ENCODE data around the gene ELOA.
"Not testable (repeated sequence)": the region's sequence is repeated elsewhere in the genome, so short reads cannot be mapped to it uniquely, and the experiment has no call there.

The ELOA gene

DNA sequence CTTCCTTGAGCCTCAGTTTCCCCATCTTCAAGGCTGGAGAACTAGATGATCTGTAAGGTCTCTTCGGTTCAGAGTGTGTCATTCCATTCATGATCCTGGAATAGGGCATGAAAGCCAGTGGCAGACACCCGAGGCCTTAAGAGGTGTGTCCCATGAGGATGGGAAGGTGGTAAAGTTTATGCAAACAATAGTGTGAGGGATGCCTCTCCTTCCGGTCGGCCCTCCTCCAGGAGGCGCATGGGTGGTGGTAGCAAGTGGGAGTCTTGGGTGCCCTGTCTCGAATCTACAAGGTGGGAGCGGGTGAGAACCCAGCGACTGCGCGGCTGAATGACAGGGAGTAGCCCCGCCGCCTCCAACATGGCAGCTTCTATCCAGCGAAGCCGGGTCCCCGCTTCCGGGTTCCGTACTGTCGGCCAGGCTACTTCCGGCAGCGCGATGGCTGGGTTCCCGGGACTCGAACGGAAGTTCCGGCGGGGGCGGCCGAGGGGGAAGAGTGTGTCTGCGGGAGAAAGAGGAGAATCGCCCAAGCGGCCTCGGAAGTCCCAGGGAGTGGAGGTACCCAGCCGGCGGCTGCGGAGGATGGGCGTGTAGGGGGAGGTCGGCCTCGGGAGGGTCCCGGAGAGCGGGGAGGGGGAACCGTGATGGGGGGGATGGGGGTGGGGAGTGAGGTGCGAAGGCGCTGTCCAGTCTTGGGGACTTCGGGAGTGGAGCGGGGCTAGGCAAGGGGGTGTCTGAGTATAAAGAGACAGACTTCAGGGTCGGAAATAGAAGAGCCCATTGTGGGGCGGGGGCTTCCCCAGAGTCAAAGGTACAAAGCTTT lies 47.6 kb downstream of the ELOA start, which contains the start of gene LYPLA2:
Gene LYPLA2 (plus strand): TSS at position 450 of the 820 bp plus-strand sequence. CDS start 1,538 bp downstream, outside the sequence.
- peak; percentile 86 for FAIRE-seq
- TF ChIP-seq TAF1 (IDR thresholded peaks at IDR 0.05; ENCODE audit: borderline replicate concordance, low read depth, low read length) (no peak), POLR2A (IDR thresholded peaks at IDR 0.05; ENCODE audit: low read depth, low read length) (peak; percentile 69; the same call in 1 of the 2 replicates), POLR2AphosphoS5 (IDR thresholded peaks at IDR 0.05; ENCODE audit: low read depth, low read length) (peak; percentile 53; the same call in 1 of the 2 replicates)
- DNase-seq (ENCODE audit: insufficient read length), result peak; percentile 96

GRCh38 chr1:23791516-23792047 lies 48.3 kb downstream of the ELOA start:
- DNase-seq (ENCODE audit: insufficient read length), result peak; percentile 63
- peak; percentile 51 for FAIRE-seq
- TF ChIP-seq POLR2A (IDR thresholded peaks at IDR 0.05; ENCODE audit: low read depth, low read length) (no peak; the same call in 1 of the 2 replicates), POLR2AphosphoS5 (IDR thresholded peaks at IDR 0.05; ENCODE audit: low read depth, low read length) (no peak), TAF1 (IDR thresholded peaks at IDR 0.05; ENCODE audit: borderline replicate concordance, low read depth, low read length) (no peak)

GRCh38 chr1:23792151-23792945 lies 49.1 kb downstream of the ELOA start:
- TF ChIP-seq POLR2A (IDR thresholded peaks at IDR 0.05; ENCODE audit: low read depth, low read length), result no peak
- TF ChIP-seq TAF1 (IDR thresholded peaks at IDR 0.05; ENCODE audit: borderline replicate concordance, low read depth, low read length), result no peak
- no peak for TF ChIP-seq POLR2AphosphoS5 (IDR thresholded peaks at IDR 0.05; ENCODE audit: low read depth, low read length)
- DNase-seq (ENCODE audit: insufficient read length), result no peak
- FAIRE-seq, result no peak

GRCh38 chr1:23793018-23793781 lies 49.9 kb downstream of the ELOA start:
- DNase-seq (ENCODE audit: insufficient read length) (no peak), FAIRE-seq (no peak)
- TF ChIP-seq POLR2AphosphoS5 (IDR thresholded peaks at IDR 0.05; ENCODE audit: low read depth, low read length) (no peak), POLR2A (IDR thresholded peaks at IDR 0.05; ENCODE audit: low read depth, low read length) (no peak), TAF1 (IDR thresholded peaks at IDR 0.05; ENCODE audit: borderline replicate concordance, low read depth, low read length) (no peak)

DNA sequence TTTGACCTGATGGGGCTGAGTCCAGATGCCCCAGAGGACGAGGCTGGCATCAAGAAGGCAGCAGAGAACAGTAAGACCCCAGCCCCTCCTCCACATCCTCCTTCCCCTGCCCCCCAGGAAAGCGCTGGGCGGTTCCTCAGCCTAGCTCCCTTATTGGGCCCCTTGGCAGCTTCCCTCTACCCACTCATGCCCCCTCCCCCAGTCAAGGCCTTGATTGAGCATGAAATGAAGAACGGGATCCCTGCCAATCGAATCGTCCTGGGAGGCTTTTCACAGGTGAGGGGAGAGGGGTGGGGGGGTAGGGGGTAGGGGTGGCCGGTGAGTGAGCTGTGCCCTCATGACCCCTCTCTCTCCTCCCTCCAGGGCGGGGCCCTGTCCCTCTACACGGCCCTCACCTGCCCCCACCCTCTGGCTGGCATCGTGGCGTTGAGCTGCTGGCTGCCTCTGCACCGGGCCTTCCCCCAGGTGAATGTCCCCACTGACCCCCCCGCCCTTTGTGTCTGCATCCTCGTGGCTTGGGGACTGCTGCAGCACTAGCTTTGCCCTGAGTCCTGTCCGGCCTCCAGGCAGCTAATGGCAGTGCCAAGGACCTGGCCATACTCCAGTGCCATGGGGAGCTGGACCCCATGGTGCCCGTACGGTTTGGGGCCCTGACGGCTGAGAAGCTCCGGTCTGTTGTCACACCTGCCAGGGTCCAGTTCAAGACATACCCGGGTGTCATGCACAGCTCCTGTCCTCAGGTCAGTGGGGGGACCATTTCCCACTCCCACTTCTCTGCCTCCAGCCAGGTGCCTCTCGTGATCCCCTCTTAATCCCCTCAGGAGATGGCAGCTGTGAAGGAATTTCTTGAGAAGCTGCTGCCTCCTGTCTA lies 50.8 kb downstream of the ELOA start:
- TF ChIP-seq POLR2A (IDR thresholded peaks at IDR 0.05; ENCODE audit: low read depth, low read length), result no peak
- no peak for TF ChIP-seq POLR2AphosphoS5 (IDR thresholded peaks at IDR 0.05; ENCODE audit: low read depth, low read length)
- TF ChIP-seq TAF1 (IDR thresholded peaks at IDR 0.05; ENCODE audit: borderline replicate concordance, low read depth, low read length), result no peak
- FAIRE-seq, result no peak
- no peak for DNase-seq (ENCODE audit: insufficient read length)

DNA sequence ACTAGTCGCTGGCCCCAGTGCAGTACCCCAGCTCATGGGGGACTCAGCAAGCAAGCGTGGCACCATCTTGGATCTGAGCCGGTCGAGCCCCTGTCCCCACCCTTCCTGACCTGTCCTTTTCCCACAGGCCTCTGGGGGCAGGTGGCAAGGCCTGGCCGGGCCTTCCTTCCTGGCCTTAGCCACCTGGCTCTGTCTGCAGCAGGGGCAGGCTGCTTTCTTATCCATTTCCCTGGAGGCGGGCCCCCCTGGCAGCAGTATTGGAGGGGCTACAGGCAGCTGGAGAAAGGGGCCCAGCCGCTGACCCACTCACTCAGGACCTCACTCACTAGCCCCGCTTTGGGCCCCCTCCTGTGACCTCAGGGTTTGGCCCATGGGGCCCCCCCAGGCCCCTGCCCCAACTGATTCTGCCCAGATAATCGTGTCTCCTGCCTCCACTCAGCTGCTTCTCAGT lies 51.5 kb downstream of the ELOA start:
- FAIRE-seq; DNase-seq (ENCODE audit: insufficient read length): not testable (repeated sequence)

GRCh38 chr1:23795676-23796465 lies 52.6 kb downstream of the ELOA start:
- FAIRE-seq (no peak), DNase-seq (ENCODE audit: insufficient read length) (no peak)
- TF ChIP-seq TAF1 (IDR thresholded peaks at IDR 0.05; ENCODE audit: borderline replicate concordance, low read depth, low read length), result no peak

DNA sequence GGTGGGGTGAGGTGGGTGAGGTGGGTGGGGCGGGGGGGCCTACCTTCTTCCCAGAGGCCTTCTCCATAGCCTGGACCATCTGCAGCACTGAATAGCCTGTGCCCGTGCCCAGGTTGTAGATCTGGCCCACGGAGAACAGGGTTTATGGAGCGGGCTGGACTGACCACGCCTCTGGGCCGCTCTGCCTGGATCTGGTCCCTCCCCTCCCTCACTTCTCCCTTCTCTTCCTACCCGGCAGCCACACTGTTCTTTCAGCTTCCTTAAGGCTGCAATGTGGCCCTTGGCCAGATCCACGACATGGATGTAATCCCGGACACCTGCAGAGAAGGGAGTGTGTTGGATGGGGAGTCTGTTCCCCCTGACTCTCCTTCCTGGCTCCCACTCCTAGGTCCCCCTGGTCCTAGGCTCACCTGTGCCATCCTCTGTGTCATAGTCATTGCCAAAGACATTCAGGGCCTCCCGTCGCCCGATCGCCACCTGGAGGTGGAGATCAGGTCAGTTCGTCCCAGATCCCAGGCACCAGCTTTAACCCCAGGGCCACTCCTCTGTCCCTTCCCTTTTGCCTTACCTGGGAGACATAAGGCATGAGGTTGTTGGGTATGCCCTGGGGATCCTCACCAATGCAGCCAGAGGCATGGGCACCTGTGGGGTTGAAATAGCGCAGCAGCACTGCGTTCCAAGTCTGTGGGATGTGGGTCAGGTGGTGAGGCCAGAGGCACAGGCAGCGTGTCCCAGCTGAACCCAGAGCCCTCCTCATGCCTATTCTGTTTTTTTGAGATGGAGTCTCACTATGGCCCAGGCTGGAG lies 53.4 kb downstream of the ELOA start:
- no peak for FAIRE-seq
- TF ChIP-seq POLR2AphosphoS5 (IDR thresholded peaks at IDR 0.05; ENCODE audit: low read depth, low read length), result no peak
- no peak for TF ChIP-seq POLR2A (IDR thresholded peaks at IDR 0.05; ENCODE audit: low read depth, low read length)
- no peak for TF ChIP-seq TAF1 (IDR thresholded peaks at IDR 0.05; ENCODE audit: borderline replicate concordance, low read depth, low read length)

More for the DNA sequence above, 53.4 kb downstream of the ELOA start:
- no peak for DNase-seq (ENCODE audit: insufficient read length)
